NCI-H1092 (cell line): ENCODE measurements around the gene ZG16B.

Experiments
- DNase-seq: peaks from one replicate; lab custom pipeline; 2025; lab: John Stamatoyannopoulos, UW

Gene ZG16B, protein sequence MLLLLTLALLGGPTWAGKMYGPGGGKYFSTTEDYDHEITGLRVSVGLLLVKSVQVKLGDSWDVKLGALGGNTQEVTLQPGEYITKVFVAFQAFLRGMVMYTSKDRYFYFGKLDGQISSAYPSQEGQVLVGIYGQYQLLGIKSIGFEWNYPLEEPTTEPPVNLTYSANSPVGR

DNA sequence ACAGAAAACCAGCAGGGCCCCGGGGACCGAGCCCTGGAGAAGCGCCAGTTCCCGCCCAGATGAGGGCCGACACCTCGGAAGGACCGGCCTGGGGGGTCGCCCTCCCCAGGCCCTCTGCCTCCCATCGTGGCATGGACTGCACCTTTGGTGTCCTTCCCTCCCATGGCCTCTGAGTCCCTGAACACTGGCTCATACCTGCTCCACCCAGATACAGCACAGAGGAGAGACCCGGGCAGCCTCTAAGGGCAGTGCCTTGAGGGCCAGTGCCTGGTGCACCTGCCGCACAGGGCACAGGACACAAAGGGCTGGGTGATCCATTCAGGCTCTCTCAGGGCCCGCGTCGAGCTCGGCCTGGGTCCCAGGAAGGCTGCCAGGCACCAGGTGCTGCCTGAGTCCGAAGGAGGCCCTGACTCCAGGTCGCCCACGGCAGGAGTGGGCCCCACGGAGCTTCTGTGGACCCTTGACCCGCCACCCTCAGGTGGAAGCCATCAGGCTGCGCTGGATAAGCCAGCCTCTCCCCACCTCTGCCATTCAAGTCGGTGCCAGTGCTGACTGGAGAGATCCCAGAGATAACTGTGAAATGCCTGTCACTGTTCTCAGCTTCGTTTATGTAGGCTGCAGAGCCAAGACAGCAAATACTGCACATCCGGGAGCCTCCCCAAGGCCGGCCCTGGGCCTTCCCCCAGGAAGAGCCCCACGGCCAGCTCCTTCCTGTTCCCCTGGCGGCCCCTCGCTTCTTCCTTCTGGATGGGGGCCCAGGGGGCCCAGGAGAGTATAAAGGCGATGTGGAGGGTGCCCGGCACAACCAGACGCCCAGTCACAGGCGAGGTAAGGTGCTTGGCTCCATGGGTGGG, at the start of gene ZG16B:
Gene ZG16B (plus strand): TSS at position 803 of the 854 bp plus-strand sequence. CDS start 139 bp downstream, outside the sequence.
- no peak for DNase-seq

DNA sequence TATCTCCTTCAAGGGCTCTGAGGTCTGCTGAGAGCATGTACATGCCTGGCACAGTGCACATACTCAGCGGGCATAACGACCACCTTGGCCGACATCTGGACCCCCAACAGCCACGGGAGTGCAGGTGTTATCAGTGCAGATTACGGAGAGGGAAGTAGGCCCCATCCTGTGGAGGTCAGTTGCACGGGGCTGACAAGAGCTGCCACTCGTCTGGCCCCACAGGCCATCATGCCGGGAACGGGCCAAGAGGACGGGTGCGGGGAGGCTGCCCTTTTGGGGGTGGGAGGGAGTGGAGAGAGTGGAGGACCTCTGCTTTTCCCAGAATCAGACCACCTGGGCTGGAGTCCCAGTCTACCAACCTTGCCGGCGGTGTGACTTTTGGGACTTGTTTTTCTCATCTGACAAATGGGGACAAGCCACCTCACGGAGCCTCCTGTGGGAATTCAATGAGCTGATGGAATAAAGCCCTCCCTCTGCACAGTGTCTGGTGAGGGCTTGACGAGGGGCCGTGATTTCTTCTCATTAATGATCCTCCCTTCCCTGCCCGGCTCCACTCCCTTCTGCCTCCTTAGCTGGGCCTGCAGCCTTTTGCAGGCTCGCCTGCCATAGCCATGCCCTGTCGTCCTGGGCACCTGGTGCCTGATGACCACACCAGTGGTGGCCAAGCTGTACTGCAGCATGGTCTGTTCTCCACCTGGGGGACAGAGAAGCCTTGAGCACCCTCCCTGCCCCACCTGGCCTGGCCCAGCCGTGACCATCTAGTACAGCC, 47.3 kb upstream of the ZG16B start:
- DNase-seq = no peak

DNA sequence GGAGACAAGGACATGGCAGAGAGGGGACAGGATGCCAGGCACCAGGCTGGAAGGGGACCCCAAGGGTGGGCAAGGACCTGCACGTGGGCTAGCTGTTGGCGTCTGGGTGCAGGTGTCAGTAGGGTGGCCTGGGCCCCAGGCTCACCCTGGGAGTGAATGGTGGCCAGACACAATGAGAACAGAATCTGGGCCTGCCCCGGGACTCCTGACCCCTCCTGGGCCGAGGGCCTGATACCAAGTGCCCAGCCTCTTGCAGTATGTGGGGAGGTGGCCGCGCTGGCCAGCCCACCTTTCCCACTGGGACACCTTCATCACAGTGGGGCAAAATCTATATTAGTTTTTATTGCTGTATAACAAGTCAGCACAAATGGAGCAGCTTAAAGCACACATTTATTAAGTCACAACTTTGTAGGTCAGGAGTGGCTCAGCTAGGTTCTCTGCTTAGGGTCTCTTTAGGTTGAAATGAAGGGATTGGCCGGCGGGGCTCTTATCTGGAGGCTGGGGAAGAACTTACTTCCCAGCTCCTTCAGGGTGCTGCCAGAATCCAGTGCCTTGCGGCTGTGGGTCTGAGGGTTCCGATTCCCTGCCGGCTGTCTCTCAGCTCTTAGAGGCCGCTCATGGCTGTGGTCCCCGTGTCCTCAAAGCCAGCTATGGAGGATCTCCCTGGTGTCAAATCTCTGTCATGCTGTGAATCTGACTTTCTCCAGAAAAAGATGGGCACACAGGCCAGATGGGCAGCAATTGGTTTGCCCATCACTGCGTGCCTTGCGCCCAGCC, 46.3 kb upstream of the ZG16B start:
- DNase-seq = no peak

DNA sequence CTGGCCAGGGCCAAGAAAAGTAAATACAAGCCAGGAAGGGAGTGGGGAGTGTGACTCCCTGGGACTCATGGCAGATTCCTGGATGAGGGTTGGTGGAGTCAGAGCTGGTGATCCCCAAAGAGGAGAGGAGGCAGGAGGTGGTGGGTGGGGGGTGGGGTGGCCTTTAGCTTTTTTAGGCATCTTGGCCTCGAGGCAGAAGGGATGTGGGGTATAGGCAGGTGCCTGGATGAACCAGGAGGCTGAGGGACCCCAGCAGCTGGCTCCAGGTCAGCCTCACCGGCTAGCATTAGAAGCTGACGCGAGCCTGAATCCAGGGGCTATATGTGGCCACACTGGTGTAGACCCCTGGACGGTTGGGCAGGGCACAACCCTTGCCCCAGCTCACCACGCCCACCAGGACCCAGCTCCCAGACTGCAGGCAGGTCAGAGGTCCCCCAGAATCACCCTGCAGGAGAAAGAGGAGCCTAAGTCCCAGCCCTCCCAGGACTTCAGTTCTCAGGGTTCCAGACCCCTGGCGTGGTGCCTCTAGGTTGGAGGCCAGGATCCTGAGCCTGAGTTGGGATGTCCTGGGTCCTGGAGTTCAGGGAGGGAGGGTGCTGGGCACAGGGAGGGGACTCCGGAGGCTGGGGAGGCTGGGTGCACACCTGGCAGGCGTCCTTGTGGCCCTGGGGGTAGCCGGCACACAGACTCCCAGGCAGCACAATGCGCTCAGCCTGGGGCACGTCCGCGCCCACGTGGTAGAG, 45.6 kb upstream of the ZG16B start:
- no peak for DNase-seq

DNA sequence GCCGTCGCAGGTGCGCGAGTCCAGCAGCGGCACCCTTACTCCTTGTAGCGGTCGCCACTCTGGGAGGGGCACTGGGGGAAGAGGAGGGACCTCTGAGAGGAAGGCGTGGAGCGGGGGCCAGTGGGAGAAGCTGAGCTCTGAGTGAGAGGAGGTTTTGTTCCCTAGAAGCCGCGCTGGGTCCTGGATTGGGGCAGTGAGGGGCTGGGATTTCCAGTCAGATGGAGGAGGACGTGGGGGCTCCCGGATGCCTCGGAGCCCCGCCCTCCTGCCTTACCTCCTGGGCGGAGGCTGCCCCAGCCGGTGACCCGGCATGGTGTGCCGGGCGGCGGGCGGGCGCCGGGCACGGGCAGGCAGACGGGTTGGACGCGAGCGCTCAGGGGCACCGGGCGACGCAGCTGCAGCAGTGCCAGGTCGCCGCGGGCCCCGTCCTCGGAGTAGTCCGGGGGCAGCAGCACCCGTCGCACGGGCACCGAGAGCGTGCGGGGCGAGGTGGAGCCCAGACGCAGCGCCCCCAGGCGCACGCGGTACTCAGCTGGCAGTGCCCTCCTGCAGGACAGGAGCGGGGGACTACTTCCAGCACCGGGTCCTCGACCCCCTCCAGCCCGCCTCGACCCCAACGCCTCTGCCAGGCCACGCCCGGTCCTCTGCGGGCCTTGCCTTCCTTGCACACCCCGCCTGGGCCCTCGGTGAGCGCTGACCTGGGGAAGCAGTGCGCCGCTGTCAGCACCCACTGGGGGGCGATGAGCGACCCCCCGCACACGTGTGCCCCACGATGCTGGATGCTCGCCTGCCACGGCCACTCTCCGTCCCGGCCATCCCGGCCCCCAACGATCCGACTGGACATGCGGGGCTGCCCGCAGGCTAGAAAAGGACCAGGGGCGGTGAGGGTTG, 44.8 kb upstream of the ZG16B start:
- no peak for DNase-seq

DNA sequence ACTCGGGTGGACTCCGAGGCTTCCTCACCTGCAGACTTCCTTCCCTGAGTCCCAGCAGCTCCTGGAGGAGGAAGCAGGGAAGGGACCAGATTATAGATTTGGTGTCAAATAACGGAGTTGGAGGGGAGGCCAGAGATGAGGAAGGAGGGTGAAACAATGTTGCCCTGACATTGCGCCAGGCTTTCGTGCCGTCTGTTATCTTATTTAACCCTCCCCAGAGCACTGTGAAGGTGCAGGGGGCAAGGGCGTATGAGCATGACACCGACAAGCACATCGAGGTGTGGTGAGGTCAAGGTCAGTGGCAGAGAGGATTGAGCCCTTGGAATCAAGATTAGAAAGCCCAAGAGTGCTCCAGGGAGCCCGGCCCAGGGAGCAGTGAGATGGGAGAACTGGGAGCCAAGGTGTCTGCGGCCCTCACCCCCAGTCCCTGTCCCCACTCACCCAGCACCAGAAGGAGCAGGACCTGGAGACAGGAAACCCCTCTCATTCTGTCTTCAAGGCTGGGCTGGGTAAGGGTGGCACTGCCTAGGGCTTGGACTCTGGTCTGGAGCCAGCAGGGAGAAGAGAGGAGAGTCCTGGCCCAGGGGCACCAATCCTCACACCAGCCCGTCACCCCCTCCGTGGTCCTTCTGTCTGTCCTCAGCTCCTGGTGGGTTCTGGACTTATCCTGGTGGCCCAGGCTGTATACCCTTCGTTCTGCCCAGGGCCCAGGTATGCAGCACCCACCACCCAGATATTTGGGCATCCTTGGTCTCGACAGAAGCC, 43.9 kb upstream of the ZG16B start:
- DNase-seq = no peak

DNA sequence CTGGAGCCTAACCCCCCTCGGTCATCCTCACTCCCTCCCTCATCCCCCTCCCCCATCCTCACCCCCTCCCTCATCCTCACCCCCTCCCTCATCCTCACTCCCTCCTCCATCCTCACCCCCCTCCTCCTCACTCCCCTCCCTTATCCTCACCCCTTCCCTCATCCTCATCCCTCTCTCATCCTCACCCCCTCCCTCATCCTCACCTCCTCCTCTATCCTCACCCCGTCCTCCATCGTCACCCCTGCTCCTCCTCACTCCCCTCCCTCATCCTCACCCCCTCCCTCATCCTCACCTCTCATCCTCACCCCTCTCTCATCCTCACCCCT, 43.3 kb upstream of the ZG16B start:
- no peak for DNase-seq

DNA sequence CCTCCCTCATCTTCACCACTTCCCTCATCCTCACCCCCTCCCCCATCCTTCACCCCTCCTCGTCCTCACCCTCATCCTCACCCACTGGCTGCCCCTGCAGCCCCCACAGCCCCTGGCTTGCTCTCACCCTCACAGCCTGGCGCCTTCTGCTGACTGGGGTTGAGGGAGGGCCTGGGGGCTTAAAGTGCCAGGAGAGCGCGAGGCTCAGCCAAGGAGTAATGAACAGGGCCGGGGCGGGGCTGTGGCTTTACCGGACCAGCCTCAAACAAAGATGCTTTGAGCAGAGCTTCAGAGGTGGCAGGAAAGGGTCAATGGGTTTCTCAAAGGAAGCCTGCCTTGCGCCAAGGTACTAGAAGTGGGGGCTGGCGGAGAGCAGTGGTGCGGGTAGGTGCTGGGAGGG, 42.7 kb upstream of the ZG16B start, which contains the start of gene PRSS33:
Gene PRSS33 (minus strand): TSS at position 155 of the 400 bp plus-strand sequence. CDS start 1,013 bp downstream, outside the sequence.
- DNase-seq = no peak

DNA sequence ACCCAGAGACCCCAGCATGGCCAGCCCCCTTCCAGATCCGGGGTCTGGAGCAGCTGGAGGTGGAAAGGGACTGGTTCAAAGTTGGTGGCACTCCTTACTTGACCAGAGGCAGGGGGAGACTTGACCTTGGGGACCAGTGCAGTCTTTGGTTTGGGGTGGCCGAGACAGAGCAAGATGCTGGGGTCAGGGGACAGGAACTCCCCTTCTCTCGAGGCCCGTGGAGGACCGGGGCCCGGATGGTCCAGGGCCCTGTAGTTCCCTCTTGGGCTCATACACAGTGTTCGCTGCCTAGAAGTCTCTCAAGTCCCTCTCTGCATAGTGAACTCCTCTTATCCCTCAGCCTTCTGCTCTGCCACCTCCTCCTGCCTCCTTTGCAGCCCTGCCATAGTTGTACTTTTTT, 42.1 kb upstream of the ZG16B start:
- DNase-seq = no peak

DNA sequence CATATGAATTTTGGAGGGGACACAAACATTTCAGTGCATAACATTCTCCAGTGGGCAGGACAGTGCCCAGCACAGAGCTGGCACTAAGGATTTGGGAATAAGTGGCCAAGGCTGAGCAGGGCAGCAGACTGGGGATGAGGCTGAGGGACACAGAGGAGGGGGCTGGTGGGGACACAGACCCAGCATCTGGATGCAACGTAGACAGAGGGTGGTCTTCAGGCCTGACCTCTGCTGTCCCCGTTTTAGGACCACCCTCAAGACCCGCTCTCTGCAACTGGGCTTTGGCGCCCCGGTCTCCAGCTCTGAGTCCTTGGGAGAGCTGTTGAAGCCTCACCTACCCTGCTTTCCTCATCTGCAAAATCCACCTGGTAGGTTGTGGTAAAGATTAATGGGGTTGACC, 39.5 kb upstream of the ZG16B start:
- no peak for DNase-seq

DNA sequence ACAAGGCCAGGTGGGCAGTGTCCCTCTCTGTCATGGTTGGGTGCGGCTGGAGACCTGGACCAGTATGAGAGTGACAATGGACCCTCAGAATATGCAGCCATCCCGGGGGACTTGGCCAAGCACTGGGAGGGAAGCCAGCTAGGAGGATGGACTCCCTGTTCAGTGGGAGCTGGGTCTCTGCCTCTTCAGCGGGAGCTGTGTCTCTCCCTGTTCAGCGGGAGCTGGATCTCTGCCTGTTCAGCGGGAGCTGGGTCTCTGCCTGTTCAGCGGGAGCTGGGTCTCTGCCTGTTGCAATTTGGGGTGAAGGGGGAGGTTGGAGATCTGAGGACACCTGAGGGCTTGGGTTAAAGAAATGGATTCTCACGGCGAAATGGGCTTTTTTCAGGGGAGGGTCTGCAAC, 38.9 kb upstream of the ZG16B start:
- no peak for DNase-seq

DNA sequence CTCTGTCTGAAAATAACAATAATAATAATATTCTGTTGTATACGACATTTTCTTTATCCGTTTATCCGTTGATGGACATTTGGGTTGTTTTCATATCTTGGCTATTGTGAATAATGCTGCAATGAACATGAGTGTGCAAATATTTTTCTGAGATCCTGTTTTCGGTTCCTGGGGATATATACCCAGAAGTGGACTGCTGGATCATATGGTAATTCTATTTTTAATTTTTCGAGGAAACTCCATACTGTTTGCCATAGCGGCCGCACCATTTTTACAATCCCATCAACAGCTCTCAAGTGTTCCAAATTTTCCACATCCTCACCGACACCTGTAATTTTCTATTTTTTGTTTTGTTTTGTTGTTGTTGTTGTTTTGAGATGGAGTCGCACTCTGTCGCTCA, 37.2 kb upstream of the ZG16B start:
- DNase-seq = no peak

DNA sequence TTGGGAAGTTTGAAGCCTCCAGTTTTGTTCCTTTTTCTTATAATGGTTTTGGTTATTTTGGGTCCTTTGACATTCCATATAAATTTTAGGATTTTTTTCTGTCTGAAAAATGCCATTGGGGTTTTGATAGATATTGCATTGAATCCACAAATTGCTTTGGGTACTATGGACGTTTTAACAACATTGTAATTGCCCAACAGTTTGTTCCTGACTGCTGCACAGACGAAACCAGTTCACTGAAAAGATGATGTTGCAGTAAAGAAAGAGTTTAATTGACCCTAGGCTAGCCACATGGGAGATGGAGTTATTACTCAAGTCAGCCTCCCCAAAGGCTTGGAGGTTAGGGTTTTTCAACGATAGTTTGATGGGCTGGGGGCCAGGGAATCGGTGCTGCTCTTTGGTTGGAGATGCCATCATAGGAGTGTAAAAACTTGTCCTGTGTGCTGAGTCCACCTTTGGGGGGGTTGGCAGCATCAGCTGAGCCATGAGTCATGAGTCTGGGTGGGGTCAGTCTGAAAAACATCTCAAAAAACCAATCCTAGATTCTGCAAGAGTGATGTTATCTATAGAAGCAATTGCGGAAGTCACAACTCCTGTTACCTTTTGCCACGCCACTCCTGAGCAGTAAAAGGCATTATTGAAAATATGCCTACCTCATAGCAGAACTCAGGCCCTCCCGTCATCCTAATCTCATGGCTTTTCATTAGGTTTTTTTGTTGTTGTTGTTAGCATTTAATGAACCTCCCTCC, 34.5 kb upstream of the ZG16B start:
- no peak for DNase-seq

DNA sequence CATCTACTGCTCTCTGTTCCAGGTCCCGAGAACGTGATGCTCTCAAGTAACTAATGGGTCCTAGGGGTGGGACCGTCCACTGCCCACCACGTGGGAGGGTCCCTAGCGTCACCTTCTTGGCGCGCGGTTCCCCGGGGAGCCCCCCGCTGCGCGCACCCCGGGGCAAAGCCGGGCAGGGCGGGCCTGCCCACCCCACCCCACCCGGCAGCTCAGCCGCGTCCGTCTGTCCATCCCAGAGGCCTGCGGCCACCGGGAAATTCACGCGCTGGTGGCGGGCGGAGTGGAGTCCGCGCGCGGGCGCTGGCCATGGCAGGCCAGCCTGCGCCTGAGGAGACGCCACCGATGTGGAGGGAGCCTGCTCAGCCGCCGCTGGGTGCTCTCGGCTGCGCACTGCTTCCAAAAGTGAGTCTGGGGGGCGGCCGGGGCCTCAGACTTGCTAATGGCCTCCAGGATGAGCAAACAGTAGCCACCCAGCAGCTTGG, 31.3 kb upstream of the ZG16B start:
- no peak for DNase-seq

DNA sequence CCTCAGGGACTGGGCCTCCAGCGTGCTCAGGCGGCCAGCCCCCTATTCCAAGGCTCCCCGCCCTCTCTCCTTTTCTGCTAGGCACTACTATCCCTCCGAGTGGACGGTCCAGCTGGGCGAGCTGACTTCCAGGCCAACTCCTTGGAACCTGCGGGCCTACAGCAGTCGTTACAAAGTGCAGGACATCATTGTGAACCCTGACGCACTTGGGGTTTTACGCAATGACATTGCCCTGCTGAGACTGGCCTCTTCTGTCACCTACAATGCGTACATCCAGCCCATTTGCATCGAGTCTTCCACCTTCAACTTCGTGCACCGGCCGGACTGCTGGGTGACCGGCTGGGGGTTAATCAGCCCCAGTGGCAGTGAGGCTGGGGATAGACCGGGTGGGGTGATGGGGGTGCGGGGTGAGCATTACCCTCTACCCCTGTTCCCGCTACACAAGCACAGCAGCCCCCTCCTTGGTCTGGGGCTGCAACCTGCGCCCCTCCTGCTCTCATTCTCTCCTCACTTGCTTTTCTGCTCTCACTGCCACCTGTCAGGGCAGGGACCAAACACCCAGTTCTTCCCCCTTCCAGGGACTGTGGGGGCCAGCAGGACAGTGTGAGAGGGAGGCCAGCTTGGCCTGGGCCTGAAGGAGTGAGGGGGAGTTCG, 30.8 kb upstream of the ZG16B start:
- DNase-seq = no peak

DNA sequence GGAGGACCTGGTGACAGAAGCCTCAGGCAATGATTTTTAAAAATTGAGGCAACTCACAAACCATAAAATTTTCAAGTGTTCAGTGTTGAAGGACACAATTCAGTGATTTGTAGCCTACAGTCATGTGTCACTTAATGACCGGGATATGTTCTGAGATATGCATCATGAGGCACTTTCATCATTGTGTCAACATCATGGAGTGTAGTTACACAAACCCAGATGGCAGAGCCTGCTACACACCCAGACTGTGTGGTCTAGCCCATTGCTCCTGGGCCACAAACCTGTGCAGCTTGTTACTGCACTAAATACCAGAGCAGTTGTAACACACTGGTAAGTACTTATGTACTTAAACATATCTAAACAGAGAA, 30.3 kb upstream of the ZG16B start:
- no peak for DNase-seq

DNA sequence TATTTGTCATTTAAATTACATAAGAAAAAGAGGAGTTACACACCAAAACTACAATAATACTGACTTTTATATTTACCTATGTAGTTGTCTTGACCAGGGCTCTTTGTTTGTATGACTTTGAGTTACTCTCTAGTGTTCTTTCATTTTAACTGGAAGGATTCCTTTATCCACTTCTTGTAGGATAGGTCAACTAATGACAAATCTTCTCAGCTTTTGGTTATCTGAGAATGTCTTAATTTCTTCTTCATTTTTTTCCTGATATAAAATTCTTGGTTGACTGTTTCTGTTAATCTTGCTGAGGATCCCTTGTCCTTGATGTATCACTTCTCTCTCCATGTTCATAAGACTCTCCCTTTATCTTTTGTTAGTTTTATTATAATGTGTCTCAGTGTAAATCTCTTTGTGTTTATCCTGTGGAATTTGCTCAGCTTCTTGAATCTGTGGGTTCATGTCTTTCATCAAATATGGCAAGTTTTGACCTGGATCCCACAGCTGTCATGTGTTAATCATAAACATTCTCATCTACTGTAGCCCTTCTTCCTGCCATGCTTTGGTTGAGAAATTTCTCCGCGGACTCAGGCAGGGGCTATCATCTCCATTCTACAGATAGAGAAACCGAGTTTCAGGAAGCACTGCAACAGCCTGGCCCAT, 26.4 kb upstream of the ZG16B start:
- DNase-seq = no peak

DNA sequence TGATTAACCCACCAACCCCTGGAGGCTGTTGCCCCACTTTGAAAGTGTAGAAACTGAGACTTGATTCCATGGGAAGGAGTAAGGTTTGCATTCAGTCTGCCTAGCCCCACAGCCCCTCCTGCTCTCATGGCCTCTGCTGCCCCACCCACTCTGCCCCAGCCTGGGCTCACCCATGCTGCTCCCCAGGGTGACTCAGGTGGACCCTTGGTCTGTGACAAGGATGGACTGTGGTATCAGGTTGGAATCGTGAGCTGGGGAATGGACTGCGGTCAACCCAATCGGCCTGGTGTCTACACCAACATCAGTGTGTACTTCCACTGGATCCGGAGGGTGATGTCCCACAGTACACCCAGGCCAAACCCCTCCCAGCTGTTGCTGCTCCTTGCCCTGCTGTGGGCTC, 25.4 kb upstream of the ZG16B start:
- no peak for DNase-seq
